HUES6 (cell line): Measurements from ENCODE around the gene LDB2.

Experiments
- H3K27ac ChIP-seq: 2 replicates; pipeline ENCODE4 v1.7.0; 2013; ENCODE audit warnings: low read depth, mild to moderate bottlenecking, low read length, inconsistent platforms
- H3K27me3 ChIP-seq: 2 replicates; pipeline ENCODE4 v1.6.1; 2013; ENCODE audit warnings: low read length; ENCODE audit not compliant: control insufficient read depth, insufficient read depth
- H3K36me3 ChIP-seq: 2 replicates; pipeline ENCODE4 v1.6.1; 2013; ENCODE audit warnings: low read length; ENCODE audit not compliant: control insufficient read depth, insufficient read depth
- H3K4me1 ChIP-seq: 2 replicates; pipeline ENCODE4 v1.6.1; 2013; ENCODE audit warnings: low read length; ENCODE audit not compliant: control insufficient read depth, insufficient read depth
- H3K4me3 ChIP-seq: 2 replicates; pipeline ENCODE4 v1.5.1; 2013; ENCODE audit warnings: low read depth, low read length
- H3K9ac ChIP-seq: one replicate; pipeline ENCODE4 v1.6.1; 2013; ENCODE audit warnings: mild to moderate bottlenecking, low read length
- H3K9me3 ChIP-seq: 2 replicates; pipeline ENCODE4 v1.6.1; 2013; ENCODE audit warnings: low read depth, low read length; ENCODE audit not compliant: control insufficient read depth, insufficient read depth

Gene LDB2

DNA sequence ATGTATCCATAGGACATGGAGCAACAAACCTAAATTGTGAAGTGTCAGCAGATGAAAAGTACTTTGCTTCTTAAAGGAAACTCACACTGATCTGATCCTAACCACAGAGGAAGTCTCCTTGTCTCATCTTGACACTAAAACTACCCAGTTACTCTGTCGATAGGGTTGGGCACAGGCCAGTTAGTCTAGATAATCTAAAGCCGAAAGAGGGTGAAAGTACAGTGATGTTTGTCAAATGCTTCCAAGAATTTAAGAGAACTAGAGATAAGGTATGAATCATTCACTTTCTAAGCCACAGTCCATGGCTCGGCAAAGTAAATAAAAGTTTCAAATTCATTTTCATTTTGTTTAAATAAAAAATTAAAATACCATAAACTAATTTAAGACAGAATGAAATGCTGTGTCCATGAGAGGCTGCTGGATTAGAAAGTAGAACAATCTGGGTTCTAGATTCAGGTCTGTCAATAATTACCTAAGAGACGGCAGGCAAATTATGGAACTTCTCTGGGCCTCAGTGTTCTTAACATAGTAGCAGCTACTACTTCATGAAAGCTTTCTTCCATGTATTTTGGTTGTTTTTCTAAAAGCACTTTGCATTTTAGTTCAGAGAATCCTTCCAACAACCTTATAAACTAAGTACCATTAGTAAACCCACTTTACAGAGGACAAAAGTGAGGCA is 176.7 kb downstream of the LDB2 start:
- H3K4me3 ChIP-seq = no peak overlapping the region
- H3K9me3 ChIP-seq = peaks cover 9% of the 10 kb centered on the region; the same call in 1 of the 2 replicates
- H3K27me3 ChIP-seq = no peaks in the 10 kb centered on the region
- H3K4me1 ChIP-seq = no peaks in the 10 kb centered on the region
- no peak overlapping the region for H3K9ac ChIP-seq
- no peaks in the 10 kb centered on the region for H3K36me3 ChIP-seq
- H3K27ac ChIP-seq = no peak overlapping the region

DNA sequence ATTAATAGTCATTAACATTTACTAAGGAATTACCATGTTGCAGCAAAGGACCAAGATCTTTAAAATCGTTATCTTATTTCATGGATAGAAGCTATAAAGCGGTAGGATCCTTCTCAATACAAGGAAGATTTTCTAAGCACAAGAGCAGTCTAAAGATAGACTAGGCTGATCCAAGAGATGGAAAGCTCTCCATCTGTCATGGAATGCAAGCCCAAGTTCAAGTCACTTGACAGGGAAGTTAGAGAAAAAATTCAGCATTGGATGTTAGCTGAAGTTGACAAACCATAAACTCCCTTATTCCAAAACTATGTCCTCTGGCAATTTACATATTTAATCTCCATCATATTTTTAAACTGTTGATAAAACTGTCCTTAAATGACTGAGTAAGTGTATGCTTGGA is 177.7 kb downstream of the LDB2 start:
- Histone ChIP-seq H3K36me3 (no peaks in the 10 kb centered on the region), H3K9ac (no peak overlapping the region), H3K4me1 (no peaks in the 10 kb centered on the region), H3K9me3 (peaks cover 12% of the 10 kb centered on the region; the same call in 1 of the 2 replicates), H3K27me3 (no peaks in the 10 kb centered on the region), H3K27ac (no peak overlapping the region), H3K4me3 (no peak overlapping the region)

GRCh38 chr4:16717266-16717970 is 181.0 kb downstream of the LDB2 start:
- Histone ChIP-seq H3K27ac (no peak overlapping the region), H3K36me3 (no peaks in the 10 kb centered on the region), H3K9me3 (peaks cover 2% of the 10 kb centered on the region; the same call in 1 of the 2 replicates), H3K9ac (no peak overlapping the region), H3K4me1 (no peaks in the 10 kb centered on the region), H3K27me3 (no peaks in the 10 kb centered on the region), H3K4me3 (no peak overlapping the region)

- Histone ChIP-seq H3K27me3 (no peaks in the 10 kb centered on the region), H3K4me3 (no peak overlapping the region), H3K9me3 (peaks cover 2% of the 10 kb centered on the region; the same call in 1 of the 2 replicates), H3K36me3 (no peaks in the 10 kb centered on the region), H3K9ac (no peak overlapping the region), H3K4me1 (no peaks in the 10 kb centered on the region), H3K27ac (no peak overlapping the region)
Observed at GRCh38 chr4:16715482-16715881, 183.0 kb downstream of the LDB2 start.

- Histone ChIP-seq H3K4me1 (no peaks in the 10 kb centered on the region), H3K9ac (no peak overlapping the region), H3K4me3 (no peak overlapping the region)
Observed at GRCh38 chr4:16714191-16714590, 184.3 kb downstream of the LDB2 start.

DNA sequence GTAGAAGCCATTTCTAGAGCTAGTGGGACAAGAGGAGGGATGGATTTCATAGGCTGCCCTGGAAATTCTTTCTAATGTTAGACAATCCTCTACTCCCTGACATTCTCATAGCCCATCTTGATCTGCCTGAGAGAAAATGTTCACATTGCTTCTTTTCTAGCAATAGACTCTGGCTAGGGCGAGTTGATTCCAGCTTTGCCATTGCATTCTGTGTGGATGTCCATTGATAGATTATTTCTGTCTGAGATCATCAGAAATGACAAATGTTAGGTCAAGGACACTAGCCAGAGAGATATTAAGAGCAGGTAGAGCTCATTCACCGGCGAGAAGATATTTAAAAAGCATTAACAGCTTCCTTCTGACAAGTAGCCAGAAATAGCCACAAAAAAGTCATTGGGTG is 184.7 kb downstream of the LDB2 start:
- no peak overlapping the region for H3K27ac ChIP-seq
- no peak overlapping the region for H3K9ac ChIP-seq
- H3K27me3 ChIP-seq = no peaks in the 10 kb centered on the region
- H3K4me3 ChIP-seq = no peak overlapping the region
- H3K36me3 ChIP-seq = no peaks in the 10 kb centered on the region
- H3K4me1 ChIP-seq = no peaks in the 10 kb centered on the region
- peaks cover 2% of the 10 kb centered on the region; the same call in 1 of the 2 replicates for H3K9me3 ChIP-seq

More at GRCh38 chr4:16714191-16714590, 184.3 kb downstream of the LDB2 start:
- Histone ChIP-seq H3K27ac (no peak overlapping the region), H3K27me3 (no peaks in the 10 kb centered on the region), H3K9me3 (peaks cover 2% of the 10 kb centered on the region; the same call in 1 of the 2 replicates), H3K36me3 (no peaks in the 10 kb centered on the region)

GRCh38 chr4:16713271-16713670 is 185.2 kb downstream of the LDB2 start:
- Histone ChIP-seq H3K4me1 (no peaks in the 10 kb centered on the region), H3K27ac (no peak overlapping the region), H3K4me3 (no peak overlapping the region), H3K27me3 (no peaks in the 10 kb centered on the region), H3K36me3 (no peaks in the 10 kb centered on the region), H3K9ac (no peak overlapping the region), H3K9me3 (peaks cover 2% of the 10 kb centered on the region; the same call in 1 of the 2 replicates)

DNA sequence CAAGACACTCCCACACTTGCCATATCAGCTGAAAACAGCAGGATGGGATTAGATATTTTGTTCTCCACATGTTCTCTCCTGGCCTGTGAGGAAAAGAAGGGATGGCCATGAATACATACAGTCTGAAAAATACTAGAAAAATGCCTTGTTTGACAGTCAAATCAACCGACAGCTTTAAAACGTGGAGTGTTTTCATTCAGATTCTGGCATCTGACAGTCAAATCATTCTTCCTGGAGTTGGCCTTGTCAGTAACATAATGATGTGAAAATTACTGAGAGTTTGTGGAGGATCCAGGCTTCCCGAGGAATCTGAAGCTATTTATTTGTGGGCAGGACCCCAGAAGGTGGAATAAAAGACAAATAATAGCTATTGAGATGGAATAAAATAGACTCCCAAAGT is 188.2 kb downstream of the LDB2 start:
- no peak overlapping the region for H3K9ac ChIP-seq
- H3K36me3 ChIP-seq = no peaks in the 10 kb centered on the region
- no peak overlapping the region for H3K4me3 ChIP-seq
- no peak overlapping the region for H3K27ac ChIP-seq
- peaks cover 5% of the 10 kb centered on the region; the same call in 1 of the 2 replicates for H3K4me1 ChIP-seq
- H3K9me3 ChIP-seq = no peaks in the 10 kb centered on the region
- no peaks in the 10 kb centered on the region for H3K27me3 ChIP-seq

GRCh38 chr4:16707874-16708273 is 190.6 kb downstream of the LDB2 start:
- H3K9ac ChIP-seq = no peak overlapping the region
- H3K4me1 ChIP-seq = peaks cover 6% of the 10 kb centered on the region; the same call in 1 of the 2 replicates
- H3K9me3 ChIP-seq = no peaks in the 10 kb centered on the region
- H3K27me3 ChIP-seq = no peaks in the 10 kb centered on the region
- H3K4me3 ChIP-seq = no peak overlapping the region
- no peaks in the 10 kb centered on the region for H3K36me3 ChIP-seq
- H3K27ac ChIP-seq = no peak overlapping the region

GRCh38 chr4:16706251-16706650 is 192.2 kb downstream of the LDB2 start:
- Histone ChIP-seq H3K9me3 (no peaks in the 10 kb centered on the region), H3K4me1 (peaks cover 6% of the 10 kb centered on the region; the same call in 1 of the 2 replicates), H3K9ac (no peak overlapping the region), H3K27ac (no peak overlapping the region), H3K36me3 (no peaks in the 10 kb centered on the region), H3K27me3 (no peaks in the 10 kb centered on the region), H3K4me3 (no peak overlapping the region)

DNA sequence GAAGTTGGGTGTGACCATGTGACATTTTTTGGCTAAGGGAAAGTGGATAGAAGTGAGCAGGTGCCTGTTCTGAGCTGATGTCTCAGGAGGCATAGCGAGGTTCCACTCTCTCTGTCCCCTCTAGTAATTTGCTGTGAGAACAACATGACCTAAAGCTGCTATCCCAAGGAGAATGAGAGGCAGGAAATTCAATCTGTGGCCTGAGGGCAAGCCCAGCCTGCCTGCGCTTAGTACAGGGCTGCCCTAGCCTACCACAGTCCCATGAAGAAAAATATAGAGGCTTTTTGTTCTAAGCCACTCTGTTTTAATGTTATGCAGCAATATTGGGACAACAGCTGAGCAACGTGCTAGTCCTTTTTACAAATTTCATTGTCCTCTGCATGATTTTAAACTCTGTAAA is 193.1 kb downstream of the LDB2 start:
- no peak overlapping the region for H3K4me3 ChIP-seq

More for the DNA sequence above, 193.1 kb downstream of the LDB2 start:
- no peak overlapping the region for H3K9ac ChIP-seq
- peaks cover 6% of the 10 kb centered on the region; the same call in 1 of the 2 replicates for H3K4me1 ChIP-seq
- no peaks in the 10 kb centered on the region for H3K27me3 ChIP-seq
- no peak overlapping the region for H3K27ac ChIP-seq
- H3K36me3 ChIP-seq = no peaks in the 10 kb centered on the region
- no peaks in the 10 kb centered on the region for H3K9me3 ChIP-seq
